Measurements from ENCODE around the gene KLHL3.

DNA sequence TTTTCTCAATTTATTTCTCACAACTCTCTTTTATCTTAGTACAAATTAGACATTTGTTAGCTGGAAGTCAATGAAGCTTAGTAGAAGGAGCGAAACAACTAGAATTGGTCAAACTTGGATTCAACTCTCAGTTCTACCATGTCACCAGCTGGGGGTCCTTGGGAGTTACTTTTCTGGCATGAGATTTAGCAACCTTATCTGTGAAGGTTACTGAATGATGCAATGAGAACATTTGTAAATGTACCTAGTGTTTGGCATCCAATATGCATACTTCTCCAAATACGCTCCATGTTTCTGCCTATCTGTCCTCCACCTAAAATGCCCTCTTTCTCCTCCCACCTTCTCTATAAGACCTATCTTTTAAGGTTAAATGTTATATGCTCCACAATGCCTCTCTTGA lies 12.0 kb upstream of the KLHL3 start:
- TF ChIP-seq, protein P1, sequence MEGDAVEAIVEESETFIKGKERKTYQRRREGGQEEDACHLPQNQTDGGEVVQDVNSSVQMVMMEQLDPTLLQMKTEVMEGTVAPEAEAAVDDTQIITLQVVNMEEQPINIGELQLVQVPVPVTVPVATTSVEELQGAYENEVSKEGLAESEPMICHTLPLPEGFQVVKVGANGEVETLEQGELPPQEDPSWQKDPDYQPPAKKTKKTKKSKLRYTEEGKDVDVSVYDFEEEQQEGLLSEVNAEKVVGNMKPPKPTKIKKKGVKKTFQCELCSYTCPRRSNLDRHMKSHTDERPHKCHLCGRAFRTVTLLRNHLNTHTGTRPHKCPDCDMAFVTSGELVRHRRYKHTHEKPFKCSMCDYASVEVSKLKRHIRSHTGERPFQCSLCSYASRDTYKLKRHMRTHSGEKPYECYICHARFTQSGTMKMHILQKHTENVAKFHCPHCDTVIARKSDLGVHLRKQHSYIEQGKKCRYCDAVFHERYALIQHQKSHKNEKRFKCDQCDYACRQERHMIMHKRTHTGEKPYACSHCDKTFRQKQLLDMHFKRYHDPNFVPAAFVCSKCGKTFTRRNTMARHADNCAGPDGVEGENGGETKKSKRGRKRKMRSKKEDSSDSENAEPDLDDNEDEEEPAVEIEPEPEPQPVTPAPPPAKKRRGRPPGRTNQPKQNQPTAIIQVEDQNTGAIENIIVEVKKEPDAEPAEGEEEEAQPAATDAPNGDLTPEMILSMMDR (IDR thresholded peaks at IDR 0.05) = no peak
- TF ChIP-seq EP300 (IDR thresholded peaks at IDR 0.05) (no peak), POLR2A (IDR thresholded peaks at IDR 0.05) (no peak)
